GM21576 (cell line): ENCODE measurements around the gene NLE1.
"Not testable (repeated sequence)": the region's sequence is repeated elsewhere in the genome, so short reads cannot be mapped to it uniquely, and the experiment has no call there.

Source experiments
- ATAC-seq: cut with Tn5 transposase; IDR thresholded peaks from one replicate; pipeline ENCODE4 v1.9.1; 2021; ENCODE audit warnings: mild to moderate bottlenecking, moderate library complexity; ENCODE audit not compliant: unreplicated experiment

The NLE1 gene

GRCh38 chr17:35129973-35130351 lies 12.1 kb downstream of the NLE1 start:
- no peak for ATAC-seq

- no peak for ATAC-seq
Measured at GRCh38 chr17:35129154-35129972, 12.7 kb downstream of the NLE1 start.

GRCh38 chr17:35127751-35128514 lies 14.2 kb downstream of the NLE1 start:
- no peak for ATAC-seq

- ATAC-seq: no peak
Measured at GRCh38 chr17:35121315-35121714, 20.8 kb downstream of the NLE1 start, which contains the start of gene FNDC8. Gene FNDC8 (plus strand): TSS chr17:35121615. CDS start chr17:35121694, 79 bp downstream.

DNA sequence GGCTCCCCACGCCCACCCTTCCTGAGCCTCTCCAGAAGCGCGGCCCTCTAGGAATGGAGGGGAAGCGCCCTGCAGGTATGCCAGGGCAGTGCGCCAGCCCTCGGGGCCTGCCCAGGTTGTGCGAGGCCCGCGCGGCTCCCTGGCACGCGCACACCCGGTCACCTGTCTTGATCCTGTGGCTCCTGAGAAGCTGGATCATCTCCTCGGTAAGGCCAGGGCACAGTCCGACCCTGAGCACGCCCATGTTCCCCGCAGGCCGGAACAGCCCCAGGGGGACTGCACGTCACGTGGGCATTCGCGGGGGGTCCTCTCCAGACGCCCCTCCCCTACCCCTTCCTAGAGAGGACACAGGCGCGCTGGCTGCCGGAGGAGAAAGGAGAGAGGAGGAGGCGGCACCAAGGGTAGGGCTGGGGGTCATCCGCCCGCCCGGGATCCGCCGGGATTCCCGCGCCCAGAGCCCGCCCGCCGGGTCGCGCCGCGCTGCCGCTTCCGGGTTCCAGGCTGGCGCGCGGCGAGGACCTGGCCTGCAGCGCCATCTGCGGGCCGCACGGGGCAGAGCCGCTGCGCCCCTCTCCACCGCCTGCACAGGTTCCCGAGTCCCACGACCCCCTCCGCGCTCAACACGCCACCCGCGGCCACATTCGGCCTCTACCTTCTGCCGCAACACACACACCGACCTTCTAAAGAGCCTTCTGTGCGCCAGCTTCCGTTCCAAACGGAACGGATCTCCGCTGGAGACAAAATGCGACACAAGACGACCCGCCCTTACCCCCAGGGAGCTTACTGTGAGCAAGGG lies 22.5 kb downstream of the NLE1 start, which contains the start of gene RAD51D:
RAD51D (minus strand) TSS at position 491 of the 796 bp plus-strand sequence; CDS start at position 244, 247 bp downstream.
- peak; percentile 76 for ATAC-seq

DNA sequence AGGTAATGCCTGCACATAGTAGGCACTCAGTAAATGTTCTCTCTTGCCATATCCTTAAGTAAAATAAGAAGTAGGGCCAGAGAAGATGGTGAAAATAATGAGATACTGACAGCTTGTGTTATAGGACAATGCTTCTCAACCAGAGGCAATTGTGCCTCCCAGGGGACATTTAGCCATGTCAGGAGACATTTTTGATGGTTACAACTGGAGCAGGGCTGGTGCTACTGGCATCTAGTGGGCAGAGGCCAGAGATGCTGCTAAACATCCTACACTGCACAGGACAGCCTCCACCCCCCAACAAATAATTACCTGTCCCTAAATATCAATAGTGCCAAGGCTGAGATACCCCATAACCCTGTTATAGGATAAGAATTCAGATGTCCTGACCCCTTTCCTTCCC lies 24.1 kb downstream of the NLE1 start:
- ATAC-seq: no peak

DNA sequence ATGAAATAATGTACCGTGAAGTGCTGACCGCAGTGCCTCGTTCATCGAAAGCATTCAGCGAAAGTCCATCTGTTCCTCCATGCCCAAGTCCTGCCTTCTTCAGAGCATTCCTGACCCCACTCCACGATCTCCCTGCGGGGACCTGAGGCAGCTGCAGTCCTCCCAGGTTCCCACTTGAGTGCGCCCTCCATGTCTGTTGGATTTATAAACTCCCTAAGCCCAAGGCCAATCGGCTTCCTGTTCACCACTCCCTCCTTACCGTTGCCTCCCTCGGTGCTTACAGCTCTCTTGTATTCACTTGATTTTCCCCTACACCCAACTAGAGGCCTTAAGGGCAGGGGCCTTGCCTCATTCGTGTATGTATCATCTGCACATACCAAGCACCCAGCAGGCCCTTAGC lies 25.3 kb downstream of the NLE1 start:
- ATAC-seq: no peak

DNA sequence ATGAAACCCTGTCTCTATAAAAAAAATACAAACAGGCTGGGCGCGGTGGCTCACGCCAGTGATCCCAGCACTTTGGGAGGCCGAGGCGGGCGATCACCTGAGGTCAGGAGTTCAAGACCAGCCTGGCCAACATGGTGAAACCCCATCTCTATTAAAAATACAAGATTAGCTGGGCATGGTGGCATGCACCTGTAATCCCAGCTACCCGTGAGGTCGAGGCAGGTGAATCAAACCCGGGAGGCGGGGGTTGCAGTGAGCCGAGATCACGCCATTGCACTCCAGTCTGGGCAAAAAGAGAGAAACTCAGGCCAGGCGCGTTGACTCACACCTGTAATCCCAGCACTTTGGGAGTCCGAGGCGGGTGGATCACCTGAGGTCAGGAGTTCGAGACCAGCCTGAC lies 31.3 kb downstream of the NLE1 start:
- ATAC-seq: not testable (repeated sequence)

DNA sequence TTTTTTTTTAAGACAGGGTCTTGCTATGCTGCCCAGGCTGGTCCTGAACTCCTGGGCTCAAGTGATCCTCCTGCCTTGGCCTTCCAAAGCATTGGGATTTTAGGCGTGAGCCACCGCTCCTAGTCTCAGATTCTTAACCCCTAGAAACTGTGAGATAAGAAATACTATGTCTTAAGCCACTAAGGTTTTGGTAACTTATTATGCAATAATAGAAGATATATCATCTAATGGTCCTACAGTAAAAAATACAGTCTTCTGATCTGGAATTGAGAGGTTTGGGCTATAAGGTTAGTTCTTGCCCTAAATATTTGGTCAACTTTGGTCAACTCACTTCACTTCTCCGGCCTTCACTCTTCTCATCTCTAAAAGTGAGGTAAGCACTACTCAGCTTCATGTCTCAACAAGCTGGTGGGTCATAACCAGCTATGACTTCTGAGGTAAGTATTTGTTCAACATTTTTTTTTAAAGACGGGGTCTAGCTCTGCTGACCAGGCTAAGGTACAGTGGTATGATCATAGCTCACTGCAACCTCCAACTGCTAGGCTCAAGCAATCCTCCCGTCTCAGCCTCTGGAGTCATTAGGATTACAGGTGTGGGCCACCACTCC lies 37.2 kb downstream of the NLE1 start:
- no peak for ATAC-seq

DNA sequence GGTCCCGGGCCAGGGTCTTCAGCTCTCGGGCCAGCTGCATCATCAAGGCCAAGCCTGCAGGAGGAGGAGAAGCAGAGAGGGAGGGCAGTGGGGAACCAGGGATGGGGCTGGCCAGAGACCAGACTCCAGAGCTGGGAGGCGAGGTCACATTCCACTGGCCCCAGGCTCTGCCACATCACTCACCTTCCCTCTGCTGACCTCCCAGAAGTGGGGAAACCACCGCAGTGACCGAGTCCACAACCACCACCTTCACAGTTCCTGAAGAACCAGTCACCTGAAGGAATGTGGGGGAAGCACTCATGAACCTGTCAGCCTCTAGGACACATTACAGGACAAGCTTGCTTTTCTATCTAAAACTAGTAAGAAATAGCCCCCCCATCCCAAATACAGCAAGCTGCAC lies 38.8 kb downstream of the NLE1 start:
- no peak for ATAC-seq

DNA sequence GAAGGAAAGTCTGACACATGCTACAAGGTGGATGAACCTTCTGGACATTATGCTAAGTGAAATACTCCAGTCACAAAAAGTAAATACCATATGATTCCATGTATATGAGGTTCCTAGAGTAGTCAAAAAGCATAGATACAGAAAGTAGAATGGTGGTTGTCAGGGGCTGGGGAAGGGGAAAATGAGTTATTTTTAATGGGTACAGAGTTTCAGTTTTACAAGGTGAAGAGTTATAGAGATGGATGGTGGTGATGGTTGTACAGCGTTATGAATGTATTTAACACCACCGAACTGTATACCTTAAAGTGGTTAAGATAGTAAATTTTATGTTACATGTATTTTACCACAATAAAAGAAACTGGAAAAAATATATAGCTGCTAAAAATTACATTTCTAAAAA lies 40.4 kb downstream of the NLE1 start:
- ATAC-seq: no peak

DNA sequence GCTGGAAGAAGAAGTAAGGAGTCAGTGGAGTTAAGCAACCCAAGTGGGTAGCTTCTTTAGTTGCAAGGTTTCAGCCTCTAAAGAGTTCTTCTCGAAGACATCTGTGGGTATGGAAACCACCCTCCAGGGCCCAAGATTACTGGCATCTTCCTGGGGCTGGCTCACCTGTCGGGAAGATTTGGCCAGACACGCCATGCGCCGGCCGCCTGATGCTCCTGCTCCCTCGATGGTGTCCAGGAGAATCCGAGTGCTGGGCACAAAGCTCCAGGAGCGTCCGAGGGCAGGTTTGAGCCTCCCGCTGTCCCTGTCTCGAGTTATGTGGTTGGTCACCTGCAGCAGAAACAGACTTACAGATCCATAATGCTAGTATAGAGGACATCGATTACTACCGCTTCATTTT lies 41.1 kb downstream of the NLE1 start:
- ATAC-seq: no peak

DNA sequence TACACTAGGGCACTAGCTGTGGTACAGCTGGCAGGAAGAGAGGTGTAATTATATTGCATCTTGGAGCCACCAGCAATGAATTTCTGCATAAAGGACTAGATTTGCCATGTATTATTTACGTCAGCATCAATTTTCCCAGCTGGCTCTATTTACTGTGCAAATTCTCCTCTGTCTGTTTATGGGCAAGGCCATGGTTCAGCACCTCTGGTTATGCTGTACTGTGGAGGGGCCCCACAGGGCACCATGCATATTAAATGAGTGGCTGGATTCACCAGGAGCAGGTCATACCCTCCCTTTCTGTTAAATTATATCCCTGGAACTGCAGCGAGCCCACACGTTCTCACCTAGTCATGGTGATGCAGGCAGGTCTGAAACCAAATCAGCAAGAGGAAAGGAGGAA lies 42.2 kb downstream of the NLE1 start:
- no peak for ATAC-seq

DNA sequence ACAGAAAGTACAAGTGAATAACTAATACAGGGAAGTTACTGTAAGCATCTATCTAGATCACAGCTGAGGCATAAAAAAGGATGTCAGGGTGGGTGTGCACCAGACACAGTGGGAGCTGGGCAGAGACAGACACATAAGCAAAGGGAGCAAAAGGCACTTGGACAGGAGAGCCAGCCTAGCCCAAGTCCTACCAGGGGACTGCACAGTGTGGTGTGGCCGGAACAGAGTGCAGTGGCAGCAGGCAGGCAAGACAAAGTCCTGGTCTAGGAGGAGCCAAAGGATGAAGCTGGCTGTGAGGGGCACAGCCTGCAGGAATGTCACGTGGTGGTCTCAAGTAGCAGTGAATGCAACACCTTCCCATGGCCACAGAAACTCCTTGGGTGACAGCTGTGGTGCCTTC lies 44.3 kb downstream of the NLE1 start:
- ATAC-seq: no peak

DNA sequence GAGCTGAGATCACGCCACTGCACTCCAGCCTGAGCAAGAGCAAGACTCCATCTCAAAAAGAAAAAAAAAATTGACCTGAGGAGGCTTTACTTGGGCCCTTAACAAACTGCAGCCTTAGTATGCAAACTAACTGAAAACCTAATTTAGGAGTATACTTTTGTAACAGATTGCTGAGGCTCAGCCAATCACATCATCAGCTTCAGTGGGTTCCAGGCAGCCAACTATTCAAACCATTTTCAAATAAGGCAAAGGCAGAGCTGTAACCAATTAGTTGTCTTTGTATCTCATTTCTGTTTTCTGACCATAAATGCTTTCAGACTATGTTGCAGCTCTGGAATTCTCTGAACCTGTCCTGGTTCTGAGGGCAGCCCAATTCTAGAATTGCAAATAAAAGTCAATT lies 46.4 kb downstream of the NLE1 start:
- ATAC-seq: no peak

DNA sequence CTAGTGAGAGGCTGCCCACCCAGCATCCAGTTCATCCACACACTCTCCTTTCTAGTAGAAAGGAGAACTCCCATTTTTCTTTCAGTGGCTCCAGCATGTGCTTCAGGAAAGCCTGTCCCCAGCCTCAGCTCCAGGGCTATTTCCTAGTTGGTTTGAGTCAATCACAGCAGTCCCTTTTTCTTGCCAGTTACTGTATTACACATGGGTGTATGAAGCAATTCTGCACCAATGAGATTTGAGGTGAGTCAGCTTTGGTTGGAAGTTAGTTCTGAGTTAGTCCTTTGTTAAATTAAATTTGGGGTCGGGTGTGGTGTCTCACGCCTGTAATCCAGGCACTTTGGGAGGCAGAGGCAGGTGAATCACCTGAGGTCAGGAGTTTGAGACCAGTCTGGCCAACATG lies 47.2 kb downstream of the NLE1 start:
- ATAC-seq: no peak

- ATAC-seq: not testable (repeated sequence)
Measured at GRCh38 chr17:35090707-35091106, 51.4 kb downstream of the NLE1 start.

DNA sequence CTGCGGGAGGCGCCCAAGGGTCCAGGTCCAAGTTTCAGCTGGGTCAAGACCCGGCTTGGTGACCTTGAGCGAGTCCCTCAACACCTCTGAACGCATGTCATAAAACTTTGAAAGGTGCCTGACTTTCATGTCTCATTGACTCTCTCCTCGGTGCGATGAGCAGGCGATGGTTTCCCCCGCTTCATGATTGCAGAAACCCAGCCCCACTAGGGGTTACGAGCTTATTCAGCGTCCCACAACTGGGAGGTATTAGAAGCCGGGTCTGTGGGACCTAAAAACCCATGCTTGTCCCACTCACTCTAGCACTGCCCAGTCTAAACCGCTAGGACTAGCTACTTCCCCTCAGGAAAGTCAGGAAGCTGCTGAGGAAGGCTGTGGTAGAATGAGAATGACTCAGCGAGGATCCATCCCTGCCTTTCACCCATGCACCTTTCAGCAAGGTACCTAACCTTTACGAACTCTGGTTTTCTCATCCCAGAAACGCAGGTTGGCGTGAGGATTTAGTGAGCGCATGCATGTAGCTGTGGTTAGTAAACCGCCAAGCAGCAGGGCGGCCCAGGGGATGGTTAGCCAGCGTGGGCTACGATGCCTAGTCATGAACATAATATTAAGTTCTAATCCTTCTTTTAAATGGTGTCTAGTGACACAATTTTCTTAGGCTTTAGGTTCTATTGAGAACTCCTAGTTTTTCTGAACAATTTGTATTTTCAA lies 52.4 kb downstream of the NLE1 start:
- peak; percentile 12 for ATAC-seq

DNA sequence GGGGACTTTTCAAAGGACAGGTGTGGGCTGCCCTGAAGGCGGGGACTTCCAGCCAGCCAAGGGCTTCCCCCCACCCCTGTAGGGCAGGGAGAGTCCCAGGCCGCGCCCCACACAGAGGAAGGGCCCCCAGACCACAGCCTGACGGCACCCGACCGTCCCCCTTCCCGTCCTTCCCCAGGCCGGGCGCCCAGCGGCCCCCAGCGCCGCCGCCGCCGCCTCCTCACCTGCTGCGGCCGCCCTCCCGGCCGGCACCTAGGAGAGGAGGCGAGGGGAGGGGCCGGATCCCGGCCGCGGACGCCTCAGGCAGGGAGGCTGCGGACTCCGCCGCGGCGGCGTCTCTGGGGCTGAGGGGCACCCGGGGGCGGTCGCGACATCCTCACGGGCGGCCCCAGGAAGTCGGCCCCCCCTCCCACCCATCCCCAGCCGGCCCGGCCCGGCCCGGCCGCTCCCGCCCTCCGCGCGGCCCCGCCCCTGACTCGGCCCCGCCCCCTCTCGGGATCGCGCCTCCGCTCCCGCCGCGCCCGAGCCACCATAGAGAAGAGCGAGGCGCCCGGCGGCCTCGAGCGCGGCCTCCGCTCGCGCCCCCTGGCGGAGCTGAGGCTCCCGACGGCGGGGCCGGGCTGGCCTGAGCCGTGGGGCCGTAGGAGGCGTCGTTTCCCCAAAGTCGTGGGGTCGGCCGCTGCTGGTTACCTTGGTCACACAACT lies 53.1 kb downstream of the NLE1 start:
- peak; percentile 64 for ATAC-seq
